Stimulated activated CD4-positive, alpha-beta T cell treated with anti-CD3 and anti-CD28 coated beads, TNF-alpha, amount 100 ng/mL, for 24 hours (primary cell): ENCODE data around the gene SOX3.

Experiments used
- DNase-seq, 3 experiments: peaks; one replicate each; pipeline ENCODE4 v3.0.0-alpha.2; 2020; ENCODE audit warnings: low read depth in 3 of 3

SOX3 gene

GRCh38 chrX:140495739-140496138, 9.1 kb downstream of the SOX3 start:
- DNase-seq: no peak

- no peak for DNase-seq
Observed at GRCh38 chrX:140492066-140492994, 12.5 kb downstream of the SOX3 start.

- DNase-seq: no peak
Observed at GRCh38 chrX:140480765-140481164, 24.1 kb downstream of the SOX3 start.

- DNase-seq: no peak
Observed at GRCh38 chrX:140477987-140478386, 26.9 kb downstream of the SOX3 start.

- DNase-seq: no peak
Observed at GRCh38 chrX:140475025-140475424, 29.8 kb downstream of the SOX3 start.

- DNase-seq: no peak
Observed at GRCh38 chrX:140467211-140467610, 37.7 kb downstream of the SOX3 start.
